NCI-H1694 treated with DMSO at 0.1 percent for 48 hours (cell line): ENCODE measurements around the gene PLXNA2.

Source experiments
- DNase-seq: peaks from one replicate; lab custom pipeline; 2025; lab: John Stamatoyannopoulos, UW

Gene PLXNA2

DNA sequence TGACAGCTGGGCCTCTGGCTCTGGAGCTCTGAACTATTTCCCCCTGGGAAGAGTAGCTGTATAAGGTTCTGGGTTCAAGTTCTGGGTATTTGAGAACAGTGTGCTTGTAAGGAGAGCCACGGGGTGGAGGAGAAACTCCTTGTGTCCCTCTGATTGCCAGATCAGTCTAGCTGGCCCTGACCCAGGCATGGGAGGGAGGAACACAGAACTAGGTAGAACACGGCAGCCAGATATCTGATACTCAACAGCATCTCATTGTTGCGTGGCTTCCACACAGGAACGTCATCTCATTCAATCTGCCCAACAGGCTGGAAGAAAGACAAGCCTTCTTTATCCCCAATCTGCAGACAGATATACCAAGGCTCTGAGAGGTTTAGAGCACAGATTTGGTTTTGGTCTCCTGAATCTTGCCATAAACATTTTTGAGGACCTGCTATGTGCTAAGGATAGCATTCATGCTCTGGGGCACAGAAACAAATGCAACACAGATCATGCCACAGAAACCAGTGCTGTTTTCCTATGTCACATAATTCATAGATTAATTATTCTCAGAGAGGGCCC lies 83.8 kb downstream of the PLXNA2 start:
- DNase-seq: no peak

DNA sequence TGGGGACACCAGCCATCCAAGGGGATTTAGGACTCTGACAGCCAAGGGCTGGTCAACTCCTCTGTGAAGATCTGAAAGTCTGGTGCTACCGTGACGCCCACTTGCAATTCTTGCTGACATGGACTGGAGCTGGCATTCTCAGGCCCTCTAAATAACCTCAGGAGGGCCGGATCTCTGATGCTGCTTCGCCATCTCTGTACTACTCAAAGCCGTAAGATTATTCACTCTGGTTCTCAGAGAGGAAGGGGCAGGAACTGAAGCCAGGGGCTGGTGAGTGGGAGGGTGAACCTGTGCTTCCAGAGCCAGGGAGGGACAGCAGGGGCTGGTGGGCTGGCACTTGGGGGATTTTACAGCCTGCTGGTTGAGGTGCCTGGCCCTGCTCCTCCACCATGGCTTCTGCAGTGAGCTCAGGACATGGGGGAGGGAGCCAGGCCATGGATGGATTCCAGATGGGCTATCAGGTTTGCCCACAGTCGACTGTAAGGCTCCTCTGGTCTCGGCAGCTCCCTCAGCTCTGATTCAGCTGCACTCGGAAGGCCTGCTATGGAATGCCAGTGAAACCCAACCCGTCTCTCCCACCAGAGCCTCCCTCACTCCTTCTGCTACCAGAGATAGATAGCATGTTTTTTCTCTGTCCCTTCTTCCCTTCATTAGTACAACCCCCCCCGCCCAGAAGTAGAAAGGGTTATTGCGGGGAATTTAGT lies 84.5 kb downstream of the PLXNA2 start:
- peak; percentile 27 for DNase-seq

DNA sequence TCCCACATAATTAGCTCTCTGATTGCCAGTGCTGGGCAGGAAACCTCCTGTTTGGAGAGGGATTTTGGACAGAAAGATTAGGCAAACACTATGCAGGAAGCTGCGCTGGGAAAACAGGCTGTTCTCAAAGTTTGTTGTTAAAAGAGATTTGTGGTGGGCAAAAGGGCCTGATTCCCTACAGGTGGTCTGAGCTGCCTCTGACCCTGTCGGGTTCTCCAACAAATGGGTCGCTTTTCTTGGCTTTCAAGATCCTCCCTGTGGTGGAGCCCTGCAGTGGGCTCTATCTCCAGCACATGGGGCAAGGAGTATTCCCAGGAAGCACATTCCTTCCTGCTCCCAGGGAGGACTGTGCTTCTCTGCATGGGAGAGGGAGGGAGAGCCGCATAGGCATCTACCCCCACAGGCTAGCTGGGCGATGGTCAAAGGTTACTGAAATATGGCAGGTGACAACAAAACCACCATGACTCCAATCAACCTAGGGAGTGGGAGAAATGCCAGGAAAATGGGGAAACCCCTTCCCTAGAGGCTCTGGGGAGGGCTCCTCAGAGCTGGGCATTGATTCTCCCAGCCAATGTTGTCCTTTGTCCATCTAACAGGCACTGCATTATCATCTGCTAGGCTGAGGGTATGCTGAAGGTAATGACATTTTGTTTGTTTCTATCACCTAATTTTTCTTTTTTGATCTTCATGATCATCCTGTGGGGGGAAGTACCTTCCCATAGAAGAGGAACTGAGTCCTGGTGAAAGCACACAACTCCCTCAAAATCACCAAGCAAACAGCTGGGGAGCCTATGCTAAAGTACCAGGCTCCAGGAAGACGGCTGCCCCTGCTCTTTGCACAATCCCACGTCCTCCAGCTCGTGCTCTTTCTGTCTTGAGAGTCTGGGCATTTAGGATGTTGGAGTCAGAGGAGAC lies 85.3 kb downstream of the PLXNA2 start:
- DNase-seq: no peak

DNA sequence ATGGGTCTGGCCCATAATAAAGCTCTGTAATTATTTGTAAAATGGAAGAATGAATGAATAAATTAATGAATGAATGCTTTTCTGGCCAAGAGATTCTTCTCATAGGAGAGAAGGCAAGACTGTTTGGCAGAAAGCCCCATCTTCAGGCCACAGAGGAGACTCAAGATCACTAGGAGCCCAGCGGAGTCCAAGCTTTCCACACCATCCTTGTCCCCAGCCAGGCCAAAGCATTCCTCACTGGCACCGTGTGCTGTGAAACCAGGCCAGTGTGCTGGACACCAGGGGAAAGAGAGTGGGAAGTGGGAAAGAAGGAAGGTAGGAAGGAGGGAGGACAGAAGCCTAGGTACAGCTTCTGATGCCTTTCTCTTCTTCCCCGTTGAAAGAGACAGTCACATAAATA lies 86.4 kb downstream of the PLXNA2 start:
- no peak for DNase-seq

DNA sequence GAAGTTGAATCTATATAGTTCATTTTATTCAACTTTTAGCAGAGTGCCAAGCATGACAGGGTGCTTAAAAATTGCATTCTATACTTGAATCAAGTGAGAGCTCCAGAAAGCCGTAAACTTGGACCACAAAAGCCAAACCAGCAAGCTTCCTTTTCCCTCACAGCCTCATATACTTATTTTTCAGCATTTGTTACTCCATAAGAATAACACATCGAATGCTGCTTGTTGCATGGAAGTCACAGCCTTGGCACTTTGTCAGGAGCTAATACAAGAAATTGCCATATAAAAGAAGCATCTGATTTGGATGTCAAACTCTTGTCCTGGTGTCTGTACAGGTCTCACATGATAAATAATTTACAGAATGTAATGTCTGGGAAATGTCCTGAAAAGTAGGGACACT lies 87.4 kb downstream of the PLXNA2 start:
- DNase-seq: no peak

DNA sequence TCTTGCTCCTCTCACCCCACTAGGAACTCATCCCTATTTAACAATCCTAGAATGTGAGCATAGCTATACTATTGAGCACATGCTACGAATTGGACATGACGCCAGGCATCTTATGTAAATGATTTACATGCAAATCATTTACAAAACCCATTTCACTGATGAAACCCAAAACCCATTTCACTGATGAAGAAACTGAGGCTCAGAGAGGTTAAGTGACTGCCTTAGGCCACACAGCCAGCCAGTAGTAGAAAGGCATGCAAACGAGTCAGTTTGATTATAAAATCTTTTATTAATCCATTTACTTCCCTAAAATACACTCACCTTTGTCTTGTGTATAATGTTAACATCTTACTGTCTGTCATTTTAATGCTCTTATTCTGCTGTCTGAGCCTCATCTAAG lies 87.9 kb downstream of the PLXNA2 start:
- no peak for DNase-seq

DNA sequence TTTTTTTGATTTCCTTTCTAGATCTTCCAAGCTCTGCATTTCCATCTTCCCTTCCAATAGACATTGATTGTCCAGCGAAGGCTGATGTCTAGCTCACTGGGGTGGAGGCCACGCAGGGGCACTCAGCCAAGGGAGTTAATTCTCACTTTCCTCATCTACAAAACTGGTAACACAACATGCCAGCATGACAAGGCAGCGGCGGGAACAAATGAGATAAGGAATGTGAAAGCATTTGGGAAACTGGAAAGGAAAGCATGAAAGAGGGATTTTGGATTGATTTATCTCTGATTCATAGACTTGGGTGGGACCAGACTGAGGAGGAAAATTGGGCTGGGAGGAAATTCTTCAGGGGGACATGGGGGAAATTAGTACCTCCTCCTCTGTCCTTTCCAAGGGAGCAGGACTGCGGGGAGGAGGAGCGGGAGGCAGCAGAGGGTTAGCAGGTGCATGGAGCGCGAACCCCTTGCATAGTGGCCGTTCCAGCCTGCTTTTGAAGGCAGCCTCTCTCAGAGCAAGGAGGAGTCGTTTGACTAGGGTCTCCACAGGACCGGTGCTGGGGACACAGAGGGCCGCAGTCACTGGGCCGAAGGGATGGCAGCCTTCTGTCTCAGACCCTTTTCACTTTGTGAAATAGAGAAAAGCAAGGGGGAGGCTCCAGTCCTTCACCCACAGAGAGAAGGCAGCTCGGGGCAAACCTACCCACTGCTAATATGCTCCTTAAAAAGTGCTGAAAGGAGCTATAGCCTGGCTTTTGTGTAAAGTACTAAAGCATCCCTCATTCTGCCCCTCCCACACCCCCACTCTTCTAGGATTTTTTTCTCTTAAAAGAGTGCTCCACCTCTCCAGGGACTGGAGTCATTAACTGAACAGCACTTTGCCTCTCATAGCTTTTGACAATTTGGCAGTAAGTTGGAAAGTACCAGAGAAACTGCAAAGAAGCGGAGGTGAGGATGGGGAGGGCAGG lies 89.2 kb downstream of the PLXNA2 start:
- no peak for DNase-seq

DNA sequence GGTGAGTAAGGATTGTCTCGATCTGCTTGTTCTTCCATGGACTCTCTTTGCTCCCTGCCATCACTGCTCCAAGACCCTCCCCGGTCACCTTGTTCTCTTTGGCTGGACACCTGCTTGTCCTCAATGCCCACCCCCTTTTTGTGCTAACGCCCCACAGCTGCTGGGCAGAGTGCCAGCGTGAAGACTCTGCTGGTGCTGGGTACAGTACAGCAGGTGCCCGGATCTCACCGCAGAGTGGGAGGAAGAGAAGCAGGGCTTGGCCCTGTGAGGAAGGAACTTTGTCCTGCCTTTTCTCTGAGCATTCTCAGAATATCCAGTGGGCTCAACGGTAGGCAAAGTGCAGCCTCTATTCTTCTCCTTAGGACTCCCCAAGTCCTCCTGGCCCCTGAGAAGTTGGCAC lies 90.1 kb downstream of the PLXNA2 start:
- DNase-seq: no peak

DNA sequence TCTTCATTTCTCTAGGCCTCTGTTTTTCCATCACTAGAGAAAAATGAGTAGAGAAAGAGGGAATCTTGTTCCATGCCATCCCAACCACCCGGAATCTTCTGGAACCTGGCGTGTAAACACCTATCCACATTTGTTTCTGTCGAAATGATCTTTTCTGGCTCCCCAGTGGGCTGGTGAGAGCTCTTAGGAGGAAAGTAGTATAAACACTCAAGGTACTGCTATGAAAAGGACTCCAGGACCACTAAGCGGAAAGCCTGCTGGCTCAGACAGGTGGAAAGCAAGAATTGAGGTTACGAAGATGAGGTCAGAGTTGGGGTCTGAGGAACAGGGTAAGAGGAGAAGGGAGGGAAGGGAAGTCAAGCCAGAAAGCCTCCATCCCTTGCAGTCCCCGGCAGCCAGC lies 90.8 kb downstream of the PLXNA2 start:
- no peak for DNase-seq

DNA sequence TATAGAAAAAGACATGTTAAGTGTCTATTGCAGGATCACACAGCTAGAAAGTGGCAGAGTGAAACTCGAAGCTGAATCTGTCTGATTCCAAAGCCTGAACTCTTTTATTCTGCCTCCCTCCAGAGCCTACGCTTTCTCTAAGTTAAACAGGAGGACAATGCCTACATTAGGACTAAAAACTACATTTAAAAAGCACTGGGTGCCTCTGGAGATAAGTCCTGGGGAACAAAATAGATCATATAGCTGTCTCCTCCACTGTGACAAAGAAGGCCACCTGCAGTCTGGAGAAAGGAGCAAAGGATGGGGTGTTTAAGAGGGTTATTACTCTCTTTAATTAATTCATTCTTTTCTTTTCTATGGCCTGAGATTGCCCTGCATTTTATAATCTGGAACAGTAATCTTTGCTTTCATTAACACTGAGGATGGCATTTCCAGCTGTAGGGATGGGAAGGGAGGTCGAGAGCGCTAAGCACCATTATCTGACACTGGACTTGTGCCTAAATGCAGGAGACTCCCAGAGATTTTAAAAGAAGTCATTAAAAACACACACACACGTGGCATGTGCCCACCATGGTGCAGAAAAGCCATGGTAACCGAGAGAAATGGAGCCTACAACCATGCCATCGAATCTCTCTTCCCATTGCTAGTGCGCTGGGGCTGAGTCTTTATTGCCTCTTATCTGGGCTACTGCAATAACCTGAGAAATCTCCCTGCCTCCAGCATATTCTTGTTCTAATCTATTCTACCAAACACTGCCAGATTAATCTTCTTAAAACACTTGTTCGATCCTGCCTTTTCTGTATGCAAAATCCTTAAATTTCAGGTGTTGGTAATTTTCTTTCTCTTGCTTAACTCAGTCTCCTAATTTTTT lies 92.2 kb downstream of the PLXNA2 start:
- no peak for DNase-seq

DNA sequence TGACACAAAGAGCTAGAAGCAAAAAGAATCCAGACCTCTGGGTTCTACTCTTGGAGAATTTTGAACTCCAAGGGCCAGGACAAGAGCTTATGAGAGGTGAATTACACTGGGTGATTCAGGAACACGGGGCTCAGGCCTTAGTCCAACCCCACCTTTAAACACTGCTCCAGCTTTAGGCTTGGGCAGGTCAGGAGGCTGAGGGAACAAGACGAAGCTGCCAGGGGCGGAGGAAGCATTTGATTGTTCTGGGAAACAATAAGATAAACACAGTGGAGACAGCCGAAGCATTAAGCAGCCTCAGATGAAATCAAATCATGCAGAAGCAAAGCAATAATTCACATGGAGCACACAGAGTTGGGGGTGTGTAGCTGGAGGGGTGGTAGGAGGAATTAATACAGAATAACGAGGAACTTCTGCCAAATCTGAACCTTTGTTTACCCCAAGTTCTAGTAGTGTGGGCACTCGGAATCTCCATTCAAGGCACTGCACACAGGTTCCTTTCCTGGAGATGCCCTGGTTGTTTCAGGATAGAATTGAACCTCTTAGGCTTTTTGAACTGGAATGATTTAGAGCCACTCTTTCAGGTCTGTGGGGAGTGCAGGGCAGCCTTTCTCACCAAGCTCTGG lies 93.2 kb downstream of the PLXNA2 start:
- DNase-seq: no peak

DNA sequence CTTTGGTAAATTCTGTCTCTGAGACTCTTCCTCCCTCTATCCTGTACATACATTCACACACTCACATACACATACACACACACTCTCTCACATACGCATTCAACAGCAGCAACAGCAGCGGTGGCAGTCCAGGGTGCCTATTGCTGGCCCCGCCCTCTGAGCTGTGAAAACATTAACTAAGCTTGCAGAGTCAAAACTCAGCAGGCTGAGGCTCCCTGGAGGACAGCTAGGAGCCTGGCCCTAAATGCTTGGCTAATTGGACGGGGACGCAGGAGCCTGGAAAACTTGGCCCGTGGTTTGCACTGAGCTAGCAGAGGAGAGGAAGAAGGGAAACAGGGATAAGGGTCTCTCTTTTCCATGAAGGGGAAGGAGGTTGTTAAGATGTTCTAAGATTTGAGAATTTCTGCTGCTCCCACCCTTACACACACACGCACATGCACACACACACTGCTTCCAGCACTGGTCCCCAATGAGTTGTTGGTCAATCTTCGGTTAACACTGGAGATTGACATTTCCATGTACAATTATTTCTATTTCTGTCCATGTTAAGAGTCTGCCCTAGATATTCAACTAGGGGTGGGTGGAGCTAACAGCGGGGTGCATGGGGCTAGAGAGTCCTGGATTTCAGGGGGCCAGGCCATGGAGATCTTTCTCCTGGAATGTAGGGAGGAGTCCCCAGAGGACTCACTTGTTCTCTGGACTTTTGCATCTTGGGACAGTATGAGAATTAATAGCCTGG lies 94.2 kb downstream of the PLXNA2 start:
- DNase-seq: no peak

DNA sequence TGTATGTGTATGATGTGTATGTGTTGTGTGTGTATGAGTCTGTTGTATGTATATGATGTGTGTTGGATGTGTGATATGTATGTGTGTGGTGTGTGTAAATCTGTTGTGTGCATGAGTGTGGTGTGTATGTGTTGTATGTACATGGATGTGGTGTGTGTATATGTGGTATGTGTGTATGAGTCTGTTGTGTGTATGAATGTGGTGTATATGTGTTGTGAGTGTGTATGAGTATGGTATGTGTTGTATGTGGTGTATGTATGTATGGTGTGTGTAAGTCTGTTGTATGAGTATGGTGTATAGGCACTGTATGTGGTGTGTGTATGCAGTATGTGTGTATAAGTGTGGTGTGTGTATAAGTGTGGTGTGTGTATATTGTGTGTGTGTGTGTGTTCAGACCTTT lies 95.0 kb downstream of the PLXNA2 start:
- DNase-seq: no peak

DNA sequence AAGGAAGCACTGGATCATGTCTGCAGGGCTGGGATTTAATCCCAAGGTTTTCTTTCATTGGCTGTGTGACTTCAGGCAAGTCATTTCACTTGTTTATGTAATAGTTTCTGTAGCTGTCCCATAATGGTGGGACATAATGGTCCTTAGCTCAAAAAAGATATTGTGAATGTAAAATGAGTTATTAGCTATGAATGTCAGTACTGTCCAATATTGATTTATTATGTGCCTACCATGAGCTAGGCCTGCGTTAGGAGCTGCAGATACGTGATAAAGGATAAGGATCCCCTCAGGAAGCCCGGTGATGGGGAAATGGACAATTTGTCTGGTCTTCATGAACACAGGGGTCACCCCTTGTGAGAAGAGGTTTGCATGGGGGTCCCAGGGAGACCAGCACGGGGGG lies 95.8 kb downstream of the PLXNA2 start:
- DNase-seq: no peak

DNA sequence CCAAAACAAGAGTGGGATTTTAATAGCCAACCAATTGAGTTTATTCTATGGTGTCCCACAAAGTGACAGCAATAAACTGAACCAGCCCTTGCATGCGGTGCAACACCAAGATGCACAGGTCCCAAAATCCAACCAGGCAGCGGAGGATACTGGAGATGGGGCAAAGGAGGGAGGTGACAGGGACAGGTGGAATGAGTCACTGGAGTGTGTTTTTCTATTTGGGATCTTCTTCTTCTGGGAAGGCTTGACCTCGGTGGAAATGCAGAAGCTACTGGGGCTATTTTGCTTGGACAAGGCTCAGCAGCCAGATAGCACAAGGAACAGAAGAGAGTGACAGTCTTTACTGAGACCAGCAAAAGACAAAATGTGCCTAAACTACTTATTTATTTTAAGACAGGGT lies 97.5 kb downstream of the PLXNA2 start:
- no peak for DNase-seq

DNA sequence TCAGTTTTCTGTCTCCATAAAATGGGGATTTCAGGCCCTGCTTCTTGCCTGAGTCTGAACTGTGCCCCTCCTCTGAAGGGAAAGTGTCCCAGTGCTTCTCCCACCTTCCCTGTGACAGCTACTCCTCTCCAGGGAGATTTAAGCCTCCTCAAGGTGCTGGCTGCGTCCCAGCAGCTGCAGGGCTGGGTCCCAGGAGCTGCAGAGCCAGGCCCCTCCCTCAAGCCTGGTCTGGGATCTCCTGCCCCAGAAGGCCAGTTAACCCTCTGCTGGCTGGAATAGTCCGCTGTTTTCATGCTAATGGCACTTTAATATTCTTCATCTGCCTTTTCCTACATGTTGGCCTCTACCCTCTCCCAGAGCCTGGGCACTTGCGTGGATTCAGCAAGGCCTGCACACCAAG lies 99.0 kb downstream of the PLXNA2 start:
- DNase-seq: no peak

DNA sequence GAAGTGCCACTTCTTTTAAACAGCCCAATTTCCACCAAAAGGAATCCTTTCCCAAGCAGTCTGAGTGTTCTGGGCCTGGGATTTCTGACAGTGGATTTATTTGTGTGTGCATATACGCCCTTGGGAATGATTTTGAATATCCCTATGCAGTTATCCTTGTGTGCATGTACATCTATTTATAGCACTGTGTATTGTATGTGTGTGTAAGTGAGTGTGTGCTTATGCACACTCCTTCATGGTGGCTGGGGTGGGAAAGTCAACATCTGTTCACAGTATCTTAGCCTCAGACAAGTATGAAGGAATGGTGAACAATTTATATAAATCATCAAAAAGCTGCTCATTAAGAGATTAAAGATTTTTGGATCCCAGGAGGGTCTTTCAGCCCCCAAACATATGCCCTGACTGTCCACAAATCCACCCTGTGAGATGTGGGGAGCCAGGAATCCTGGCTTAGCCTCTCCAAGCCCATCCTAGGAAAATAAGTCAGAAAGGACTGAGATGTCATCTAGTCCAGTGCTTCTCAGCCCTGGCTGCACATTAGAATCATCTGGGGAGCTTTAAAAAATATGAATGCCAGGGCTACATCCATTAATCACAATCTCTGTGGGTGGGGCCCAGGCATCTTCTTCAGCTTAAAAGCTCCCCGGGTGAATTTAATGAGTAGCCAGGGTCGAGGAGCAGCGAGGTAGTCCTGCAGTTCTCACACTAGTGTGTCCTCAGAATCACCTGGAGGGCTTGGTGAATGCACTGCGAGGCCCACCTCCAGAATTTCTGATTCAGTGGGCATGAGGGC lies 101.4 kb downstream of the PLXNA2 start:
- no peak for DNase-seq

DNA sequence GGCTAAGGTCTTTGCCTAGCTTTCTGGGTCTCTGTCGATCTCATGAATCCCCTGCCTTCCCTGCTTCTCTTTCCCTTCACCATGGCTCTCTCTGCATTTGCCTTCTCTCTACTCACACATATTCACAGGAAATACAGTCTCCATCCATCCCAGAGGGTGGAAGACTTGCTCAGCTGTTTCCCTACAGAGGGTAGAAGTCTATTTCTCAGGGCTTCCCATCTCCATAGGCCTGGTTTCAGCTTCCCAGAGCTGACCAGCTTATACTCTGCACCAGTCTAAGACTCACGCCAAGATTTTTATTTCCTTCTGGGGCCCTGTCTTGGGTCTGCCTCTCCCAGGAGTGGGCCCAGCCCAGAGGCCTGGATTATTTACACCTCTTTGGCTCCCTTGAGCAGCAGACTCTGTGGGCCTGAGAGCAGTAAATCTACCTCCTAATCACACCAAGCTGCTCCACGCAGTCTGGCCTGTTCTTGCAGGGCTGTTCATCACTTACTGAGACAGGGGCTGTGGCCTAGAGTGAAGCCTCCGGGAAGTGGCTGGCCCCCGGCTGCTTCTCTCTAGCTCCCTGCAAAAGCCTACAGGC lies 102.5 kb downstream of the PLXNA2 start:
- no peak for DNase-seq
